Panc1 (cell line): ENCODE measurements around the gene OMD. TPM values are rescaled to one million over a fixed set of nuclear protein-coding genes. Genes with fewer than 3 reads are reported as not detected.

Experiments used
- ATAC-seq: fragments of 200-7000 bp; cut with Tn5 transposase; 2 replicates; pipeline ENCODE4 v1.9.1; 2020; ENCODE audit warnings: mild to moderate bottlenecking, moderate library complexity
- BruUV-seq: library from RNA; stranded (reverse); fragments of 400-500 nt; replicated peaks from 2 replicates; lab custom pipeline; 2021; lab: Mats Ljungman, UMichigan
- CTCF ChIA-PET: fragments of 300-600 bp; sonication (Branson Sonifier 250); formaldehyde crosslinking; loops from one replicate; lab custom pipeline; 2022; ENCODE audit warnings: antibody characterized with exemption; lab: Charles Lee
- POLR2A ChIA-PET: fragments of 300-600 bp; sonication (Branson Sonifier 250); formaldehyde crosslinking; loops from one replicate; lab custom pipeline; 2022; ENCODE audit warnings: antibody characterized with exemption; lab: Charles Lee
- DNase-seq: peaks from one replicate; pipeline ENCODE4 v3.0.0-alpha.2; 2010; ENCODE audit warnings: low read depth, low spot score
- H3K27ac ChIP-seq: 2 replicates; pipeline ENCODE4 v1.5.1; 2011; ENCODE audit warnings: mild to moderate bottlenecking, low read length, inconsistent platforms
- H3K27me3 ChIP-seq: fragments of 200-500 bp; sonication (Bioruptor generic); 2 replicates; pipeline ENCODE4 v1.6.0; 2014; ENCODE audit warnings: low read length, inconsistent platforms; ENCODE audit not compliant: control insufficient read depth, insufficient read depth
- H3K36me3 ChIP-seq: fragments of 200-500 bp; sonication (Bioruptor generic); 2 replicates; pipeline ENCODE4 v1.5.1; 2014; ENCODE audit warnings: inconsistent platforms, mild to moderate bottlenecking, low read length, moderate library complexity; ENCODE audit not compliant: control insufficient read depth, insufficient read depth
- H3K4me1 ChIP-seq: 2 replicates; pipeline ENCODE4 v1.5.1; 2011; ENCODE audit warnings: inconsistent platforms, mild to moderate bottlenecking, low read length, moderate library complexity; ENCODE audit not compliant: control insufficient read depth, insufficient read depth
- H3K4me3 ChIP-seq, 2 experiments: 2 replicates each; pipeline ENCODE4 v1.5.1; 2011 to 2012; ENCODE audit warnings: low read depth in 2 of 2, low read length in 2 of 2, mild to moderate bottlenecking in 2 of 2, inconsistent platforms in 1 of 2, moderate library complexity in 1 of 2
- H3K9me3 ChIP-seq: fragments of 200-500 bp; sonication (Bioruptor generic); 2 replicates; pipeline ENCODE4 v1.5.1; 2014; ENCODE audit warnings: low read depth, mild to moderate bottlenecking, inconsistent platforms, low read length, moderate library complexity; ENCODE audit not compliant: control insufficient read depth, insufficient read depth
- CTCF ChIP-seq: fragments of 450-650 bp; IDR thresholded peaks from 2 replicates; pipeline ENCODE4 v1.5.1; 2017; ENCODE audit warnings: mild to moderate bottlenecking
- POLR2AphosphoS5 ChIP-seq: IDR thresholded peaks from 2 replicates; pipeline ENCODE4 v1.6.1; 2012; ENCODE audit warnings: mild to moderate bottlenecking, low read depth, low read length, moderate library complexity
- REST ChIP-seq, 2 experiments: IDR thresholded peaks; 2 replicates each; pipeline ENCODE4 v1.6.1; 2011 to 2012; ENCODE audit warnings: low read depth in 2 of 2, control low read depth in 1 of 2, low read length in 1 of 2, mild to moderate bottlenecking in 1 of 2, moderate library complexity in 1 of 2; ENCODE audit not compliant: insufficient read depth in 1 of 2
- SIN3A ChIP-seq: IDR thresholded peaks from 2 replicates; pipeline ENCODE4 v1.6.1; 2012; ENCODE audit warnings: low read depth, mild to moderate bottlenecking, low read length, moderate library complexity, borderline replicate concordance; ENCODE audit not compliant: insufficient read depth
- TCF7L2 ChIP-seq: IDR thresholded peaks from 2 replicates; pipeline ENCODE4 v1.6.1; 2011; ENCODE audit warnings: mild to moderate bottlenecking, low read depth, low read length, inconsistent platforms
- in situ Hi-C: cut with HindIII; loops from 2 replicates; pipeline ENCODE4 v1.10.0; 2016; ENCODE audit warnings: low sequenced_read_pairs, low pct_unique_long_range_greater_than_20kb
- intact Hi-C: fragments of 100-400 bp; cut with micrococcal nuclease; formaldehyde crosslinking; loops from one replicate; pipeline ENCODE4 v1.10.0; 2022; ENCODE audit not compliant: unreplicated experiment
- total RNA-seq: library from RNA; stranded (reverse); gene quantifications from one replicate; pipeline ENCODE4 v1.2.1, GENCODE V29; 2021; ENCODE audit not compliant: unreplicated experiment

OMD gene
- total RNA-seq, 1 experiment from 2014 or later: not detected

GRCh38 chr9:92385001-92385400 lies 39.3 kb downstream of the OMD start:
- DNase-seq: no peak
- in situ Hi-C loops: no loop called here
- TF ChIP-seq TCF7L2 (no peak), POLR2AphosphoS5 (no peak), REST (IDR thresholded peaks at IDR 0.05; ENCODE audit: insufficient read depth in 1 of 2, low read depth in 2 of 2, low read length in 1 of 2) (no peak), SIN3A (no peak), CTCF (no peak)
- Histone ChIP-seq H3K27me3 (no peaks in the 10 kb centered on the region), H3K4me1 (no peaks in the 10 kb centered on the region), H3K9me3 (no peaks in the 10 kb centered on the region), H3K27ac (no peak overlapping the region), H3K4me3 (no peak overlapping the region), H3K36me3 (no peaks in the 10 kb centered on the region)
- no peak for ATAC-seq
- ChIA-PET POLR2A (no interaction called here), CTCF (no interaction called here)
- intact Hi-C loops: no loop called here
- no TSS peak for BruUV-seq

- intact Hi-C loops: no loop called here
- no peaks in the 10 kb centered on the region for H3K9me3 ChIP-seq
- no peaks in the 10 kb centered on the region for H3K4me1 ChIP-seq
- H3K27me3 ChIP-seq: no peaks in the 10 kb centered on the region
- DNase-seq (no peak), ATAC-seq (no peak)
- H3K36me3 ChIP-seq: no peaks in the 10 kb centered on the region
- TF ChIP-seq POLR2AphosphoS5 (no peak), CTCF (no peak), TCF7L2 (no peak), REST (IDR thresholded peaks at IDR 0.05; ENCODE audit: insufficient read depth in 1 of 2, low read depth in 2 of 2, low read length in 1 of 2) (no peak)
- no TSS peak for BruUV-seq
- in situ Hi-C loops: no loop called here
- H3K4me3 ChIP-seq: no peak overlapping the region
- CTCF ChIA-PET: no interaction called here
- no peak overlapping the region for H3K27ac ChIP-seq
- POLR2A ChIA-PET: no interaction called here
These were observed 39.9 kb downstream of the OMD start for GRCh38 chr9:92384375-92384774.
